Activated CD4-positive, alpha-beta T cell treated with anti-CD3 and anti-CD28 coated beads, Interleukin-2, Interleukin-6, amounts not matched to agents 100 ng/mL and 50 ng/mL, durations not matched to agents 16 hours and 8 hours (primary cell): Measurements from ENCODE around the gene SHC3.

ENCODE experiments used
- DNase-seq: peaks from one replicate; pipeline ENCODE4 v3.0.0-alpha.2; 2020

SHC3 gene

GRCh38 chr9:89153232-89154017 is 25.2 kb downstream of the SHC3 start:
- DNase-seq, result peak; percentile 62

- no peak for DNase-seq
These were observed 28.9 kb downstream of the SHC3 start for GRCh38 chr9:89149726-89150125.

GRCh38 chr9:89145097-89145496 is 33.5 kb downstream of the SHC3 start:
- DNase-seq, result no peak

GRCh38 chr9:89144238-89144637 is 34.4 kb downstream of the SHC3 start:
- DNase-seq, result no peak

- DNase-seq, result no peak
These were observed 35.4 kb downstream of the SHC3 start for GRCh38 chr9:89143266-89143665.

GRCh38 chr9:89139455-89139854 is 39.2 kb downstream of the SHC3 start:
- no peak for DNase-seq

- DNase-seq, result no peak
These were observed 39.9 kb downstream of the SHC3 start for GRCh38 chr9:89138463-89139390.

GRCh38 chr9:89137542-89138462 is 40.8 kb downstream of the SHC3 start:
- peak; percentile 4 for DNase-seq

GRCh38 chr9:89135591-89136166 is 42.9 kb downstream of the SHC3 start:
- no peak for DNase-seq

GRCh38 chr9:89134709-89135108 is 43.9 kb downstream of the SHC3 start:
- no peak for DNase-seq

- DNase-seq, result no peak
These were observed 55.7 kb downstream of the SHC3 start for GRCh38 chr9:89122949-89123348.

GRCh38 chr9:89120704-89121103 is 57.9 kb downstream of the SHC3 start:
- no peak for DNase-seq

- DNase-seq, result no peak
These were observed 61.8 kb downstream of the SHC3 start for GRCh38 chr9:89116805-89117192.

- DNase-seq, result no peak
These were observed 62.4 kb downstream of the SHC3 start for GRCh38 chr9:89116064-89116804.

- no peak for DNase-seq
These were observed 63.2 kb downstream of the SHC3 start for GRCh38 chr9:89115426-89115825.

- no peak for DNase-seq
These were observed 63.9 kb downstream of the SHC3 start for GRCh38 chr9:89114741-89115140.

- DNase-seq, result no peak
These were observed 64.8 kb downstream of the SHC3 start for GRCh38 chr9:89113851-89114250.

GRCh38 chr9:89112243-89112642 is 66.4 kb downstream of the SHC3 start:
- DNase-seq, result no peak

GRCh38 chr9:89109666-89110065 is 69.0 kb downstream of the SHC3 start:
- DNase-seq, result peak; percentile 7

GRCh38 chr9:89107406-89107805 is 71.2 kb downstream of the SHC3 start:
- no peak for DNase-seq

GRCh38 chr9:89106224-89106851 is 72.3 kb downstream of the SHC3 start:
- no peak for DNase-seq
